GM20000 (cell line): ENCODE data around the gene ESF1.

Source experiments
- DNase-seq: peaks from one replicate; pipeline ENCODE4 v3.0.0; 2012; ENCODE audit warnings: low spot score
- CTCF ChIP-seq: IDR thresholded peaks from 2 replicates; pipeline ENCODE4 v1.5.1; 2012; ENCODE audit warnings: mild to moderate bottlenecking, control low read depth; ENCODE audit errors: extremely low read depth, missing control alignments

Gene ESF1

GRCh38 chr20:13715171-13715570 lies 69.5 kb downstream of the ESF1 start:
- no peak for TF ChIP-seq CTCF
- DNase-seq, result no peak

GRCh38 chr20:13708234-13708633 lies 76.5 kb downstream of the ESF1 start:
- no peak for TF ChIP-seq CTCF
- DNase-seq, result no peak

- no peak for DNase-seq
- TF ChIP-seq CTCF, result no peak
Measured at GRCh38 chr20:13703265-13703664, 81.5 kb downstream of the ESF1 start.

GRCh38 chr20:13701486-13701885 lies 83.2 kb downstream of the ESF1 start:
- TF ChIP-seq CTCF, result no peak
- DNase-seq, result no peak

- no peak for TF ChIP-seq CTCF
- no peak for DNase-seq
Measured at GRCh38 chr20:13700761-13701160, 84.0 kb downstream of the ESF1 start.

- no peak for TF ChIP-seq CTCF
Measured at GRCh38 chr20:13694420-13695150, 90.1 kb downstream of the ESF1 start.

GRCh38 chr20:13692802-13693736 lies 91.7 kb downstream of the ESF1 start:
- DNase-seq, result no peak
- no peak for TF ChIP-seq CTCF

More at GRCh38 chr20:13694420-13695150, 90.1 kb downstream of the ESF1 start:
- no peak for DNase-seq
